ENCODE measurements around the gene C16orf74.

C16orf74 gene

DNA sequence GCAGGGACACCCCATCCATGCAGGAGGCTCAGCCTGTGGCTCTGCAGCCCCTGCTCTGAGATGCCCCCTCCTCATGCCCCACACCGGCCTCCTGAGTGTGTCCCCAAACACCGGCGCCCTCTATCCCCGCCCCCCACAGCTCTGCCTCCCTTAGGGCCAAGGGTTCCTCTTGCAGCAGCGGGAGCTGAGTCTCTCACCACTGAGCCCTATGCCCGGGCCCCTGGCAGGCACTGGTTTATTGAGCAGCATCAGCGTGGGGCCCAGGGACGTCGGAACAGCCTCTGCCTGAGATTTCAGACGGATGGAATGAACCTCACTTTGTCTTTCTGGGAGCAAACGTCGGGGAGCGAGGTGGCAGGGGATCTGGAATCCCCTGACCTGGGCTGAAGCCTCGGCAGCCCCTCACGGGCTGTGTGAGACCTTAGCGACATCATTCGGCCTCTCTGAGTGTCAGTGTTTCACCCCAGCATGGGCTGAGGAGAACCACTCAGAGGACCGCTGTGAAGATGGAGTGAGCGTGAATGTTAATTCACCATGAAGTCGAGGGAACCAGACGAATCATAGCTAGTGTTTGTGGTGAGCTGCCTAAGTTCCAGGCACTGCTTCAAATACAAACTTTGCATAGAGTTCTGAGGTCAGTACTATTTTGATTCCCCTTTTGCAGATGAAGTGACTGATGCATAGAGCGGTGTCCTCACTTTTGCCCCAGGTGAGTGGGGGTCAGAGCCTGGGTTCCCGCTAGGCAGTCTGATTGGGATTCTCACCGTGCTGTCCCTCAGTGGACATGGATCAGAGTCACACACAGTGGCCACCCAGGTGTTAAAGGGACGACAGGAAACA, 5.3 kb upstream of the C16orf74 start:
- Mint-ChIP-seq H3K4me3 (no peak overlapping the region), H3K4me1 (peaks cover 39% of the 10 kb centered on the region), H3K27ac (no peak overlapping the region), H3K36me3 (ENCODE audit: low read depth) (no peaks in the 10 kb centered on the region), H3K9me3 (no peaks in the 10 kb centered on the region), H3K27me3 (ENCODE audit: low read depth, poor library complexity) (peaks cover 62% of the 10 kb centered on the region)
- TF ChIP-seq, protein P1, sequence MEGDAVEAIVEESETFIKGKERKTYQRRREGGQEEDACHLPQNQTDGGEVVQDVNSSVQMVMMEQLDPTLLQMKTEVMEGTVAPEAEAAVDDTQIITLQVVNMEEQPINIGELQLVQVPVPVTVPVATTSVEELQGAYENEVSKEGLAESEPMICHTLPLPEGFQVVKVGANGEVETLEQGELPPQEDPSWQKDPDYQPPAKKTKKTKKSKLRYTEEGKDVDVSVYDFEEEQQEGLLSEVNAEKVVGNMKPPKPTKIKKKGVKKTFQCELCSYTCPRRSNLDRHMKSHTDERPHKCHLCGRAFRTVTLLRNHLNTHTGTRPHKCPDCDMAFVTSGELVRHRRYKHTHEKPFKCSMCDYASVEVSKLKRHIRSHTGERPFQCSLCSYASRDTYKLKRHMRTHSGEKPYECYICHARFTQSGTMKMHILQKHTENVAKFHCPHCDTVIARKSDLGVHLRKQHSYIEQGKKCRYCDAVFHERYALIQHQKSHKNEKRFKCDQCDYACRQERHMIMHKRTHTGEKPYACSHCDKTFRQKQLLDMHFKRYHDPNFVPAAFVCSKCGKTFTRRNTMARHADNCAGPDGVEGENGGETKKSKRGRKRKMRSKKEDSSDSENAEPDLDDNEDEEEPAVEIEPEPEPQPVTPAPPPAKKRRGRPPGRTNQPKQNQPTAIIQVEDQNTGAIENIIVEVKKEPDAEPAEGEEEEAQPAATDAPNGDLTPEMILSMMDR (IDR thresholded peaks at IDR 0.05) = no peak
- DNase-seq = no peak

GRCh38 chr16:85754413-85754812, 3.5 kb upstream of the C16orf74 start:
- H3K36me3 Mint-ChIP-seq (ENCODE audit: low read depth) = no peaks in the 10 kb centered on the region
- H3K9me3 Mint-ChIP-seq = no peaks in the 10 kb centered on the region
- H3K27me3 Mint-ChIP-seq (ENCODE audit: low read depth, poor library complexity) = peaks cover 64% of the 10 kb centered on the region
- no peak overlapping the region for H3K27ac Mint-ChIP-seq
- no peak overlapping the region for H3K4me3 Mint-ChIP-seq
- DNase-seq = no peak
- peaks cover 42% of the 10 kb centered on the region for H3K4me1 Mint-ChIP-seq
- TF ChIP-seq, protein P1 (IDR thresholded peaks at IDR 0.05) = no peak

DNA sequence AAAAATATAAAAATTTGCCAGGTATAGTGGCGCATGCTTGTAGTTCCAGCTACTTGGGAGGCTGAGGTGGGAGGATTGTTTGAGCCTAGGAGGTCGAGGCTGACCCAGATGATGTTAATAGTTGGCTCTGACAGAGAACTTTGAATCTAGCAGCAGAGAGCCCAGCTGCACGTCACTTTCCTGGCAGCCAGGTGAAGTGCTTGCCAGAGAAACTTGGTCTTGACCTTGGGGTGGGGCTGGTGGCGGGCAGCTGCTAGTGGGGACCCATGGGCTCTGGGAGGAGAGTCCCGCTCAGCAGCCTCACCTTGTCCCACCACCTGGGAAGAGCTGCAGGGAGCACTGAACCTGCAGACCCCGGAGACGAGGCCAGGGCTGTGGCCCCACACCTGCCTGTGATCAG, 3.1 kb upstream of the C16orf74 start:
- Mint-ChIP-seq H3K9me3 (no peaks in the 10 kb centered on the region), H3K27me3 (ENCODE audit: low read depth, poor library complexity) (peaks cover 64% of the 10 kb centered on the region)

GRCh38 chr16:85753559-85753958, 2.7 kb upstream of the C16orf74 start:
- Mint-ChIP-seq H3K9me3 (no peaks in the 10 kb centered on the region), H3K36me3 (ENCODE audit: low read depth) (no peaks in the 10 kb centered on the region), H3K27ac (no peak overlapping the region), H3K4me1 (peaks cover 34% of the 10 kb centered on the region), H3K27me3 (ENCODE audit: low read depth, poor library complexity) (peaks cover 66% of the 10 kb centered on the region), H3K4me3 (no peak overlapping the region)
- TF ChIP-seq, protein P1 (IDR thresholded peaks at IDR 0.05) = no peak
- DNase-seq = no peak

More for the DNA sequence above, 3.1 kb upstream of the C16orf74 start:
- Mint-ChIP-seq H3K36me3 (ENCODE audit: low read depth) (no peaks in the 10 kb centered on the region), H3K27ac (no peak overlapping the region), H3K4me3 (no peak overlapping the region), H3K4me1 (peaks cover 38% of the 10 kb centered on the region)
- DNase-seq = no peak
- TF ChIP-seq, protein P1 (IDR thresholded peaks at IDR 0.05) = no peak

DNA sequence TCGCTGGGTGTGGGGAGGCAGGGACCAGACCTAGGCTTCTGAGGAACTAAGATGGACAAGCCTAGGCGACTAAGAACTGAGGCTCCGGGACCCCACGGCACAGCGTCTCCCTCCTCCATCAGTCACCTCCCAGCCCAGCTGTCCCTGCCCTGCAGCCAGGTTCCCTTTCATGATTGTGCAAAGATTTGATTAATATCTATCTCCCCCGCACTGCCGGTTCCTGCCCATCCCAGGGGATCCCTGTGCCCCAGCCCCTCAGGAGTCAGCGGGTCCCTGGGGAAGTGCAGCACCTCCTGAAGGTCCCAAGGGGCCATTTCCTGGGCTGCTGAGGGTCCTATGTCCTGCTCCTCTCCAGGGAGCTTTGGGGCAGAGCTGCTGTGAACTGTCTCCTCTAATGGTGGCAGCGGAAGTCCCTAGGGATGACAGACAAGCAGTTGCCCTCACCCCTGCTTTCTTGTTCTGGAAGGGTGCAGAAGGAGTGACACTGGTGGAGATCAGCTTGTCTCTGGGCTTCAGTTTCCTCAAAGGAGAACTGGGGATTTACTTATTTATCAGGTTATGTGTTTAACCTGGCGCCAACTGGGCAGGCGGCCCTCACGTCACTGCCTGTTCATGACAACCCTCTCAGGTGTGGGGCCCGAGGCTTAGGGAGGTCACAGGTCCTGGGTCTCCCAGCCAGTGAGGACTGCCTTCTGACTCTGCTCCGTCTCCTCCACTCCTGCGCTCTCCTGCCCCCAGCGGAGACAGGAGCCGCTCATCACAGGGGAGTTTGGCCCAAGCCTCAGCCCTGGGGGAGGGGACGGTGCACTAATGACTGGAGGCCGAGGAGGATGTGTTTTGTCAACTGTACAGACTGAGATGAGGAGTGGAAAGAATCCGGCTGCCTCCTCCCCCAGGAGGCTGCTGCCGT, 1.9 kb upstream of the C16orf74 start:
- Mint-ChIP-seq H3K4me3 (peak overlapping the region; percentile 15), H3K27me3 (ENCODE audit: low read depth, poor library complexity) (peaks cover 72% of the 10 kb centered on the region), H3K27ac (no peak overlapping the region), H3K36me3 (ENCODE audit: low read depth) (no peaks in the 10 kb centered on the region), H3K9me3 (no peaks in the 10 kb centered on the region), H3K4me1 (peaks cover 34% of the 10 kb centered on the region)
- TF ChIP-seq, protein P1 (IDR thresholded peaks at IDR 0.05) = no peak
- DNase-seq = peak; percentile 61

All from nephron progenitor cell (in vitro differentiated cells).